A549 treated with Mapracorat at 1 μM for 4 hours (cell line): ENCODE data around the gene PI4KA. TPM values are rescaled to one million over a fixed set of nuclear protein-coding genes. Genes with fewer than 3 reads are reported as not detected.

Experiments used
- total RNA-seq: library from RNA; stranded (reverse); fragments of 200-300 nt; extraction: Qiagen RNA extraction; gene quantifications from 5 replicates; pipeline ENCODE4 v1.2.3, GENCODE V29; 2022

Gene PI4KA
- 19.7 to 22.7 TPM (median 20.3 TPM) in 5 replicates for total RNA-seq

DNA sequence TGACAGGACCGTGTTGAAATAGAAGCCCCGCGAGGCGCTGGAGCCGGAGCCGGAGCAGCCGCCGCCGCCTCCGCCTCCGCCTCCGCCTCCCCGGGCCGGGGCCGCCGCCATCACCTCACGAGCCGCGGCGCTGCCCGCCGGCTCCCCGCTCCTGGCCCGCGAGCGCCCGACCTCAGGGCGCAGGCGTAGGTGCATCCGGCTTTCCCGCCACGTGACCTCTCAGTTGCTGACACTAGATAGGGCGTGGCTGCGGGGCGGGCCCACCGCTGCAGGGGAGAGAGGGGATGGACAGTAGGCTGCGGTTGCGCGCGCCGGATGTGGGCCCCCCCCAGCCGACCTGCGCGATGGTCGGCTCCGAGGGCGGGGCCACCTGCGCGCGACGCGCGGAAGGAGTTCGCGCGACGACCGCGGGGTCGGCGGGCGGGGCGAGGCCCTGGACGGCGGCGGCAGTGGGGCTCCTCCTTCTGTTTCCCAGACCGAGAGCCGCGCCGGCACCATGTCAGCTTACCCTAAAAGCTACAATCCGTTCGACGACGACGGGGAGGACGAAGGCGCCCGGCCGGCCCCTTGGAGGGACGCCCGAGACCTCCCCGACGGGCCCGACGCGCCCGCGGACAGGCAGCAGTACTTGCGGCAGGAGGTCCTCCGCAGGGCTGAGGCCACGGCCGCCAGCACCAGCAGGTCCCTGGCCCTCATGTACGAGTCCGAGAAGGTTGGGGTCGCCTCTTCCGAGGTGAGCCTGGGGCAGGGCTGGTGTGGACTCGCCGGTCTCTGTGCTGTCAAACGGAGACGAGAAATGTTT is at the start of gene PI4KA, which contains the start of gene SNAP29:
TSS of gene PI4KA (minus strand) at position 197 of the 802 bp plus-strand sequence. CDS start at position 111, 86 bp downstream.
TSS of gene SNAP29 (plus strand) at position 393 of the 802 bp plus-strand sequence. CDS start at position 497, 104 bp downstream.

DNA sequence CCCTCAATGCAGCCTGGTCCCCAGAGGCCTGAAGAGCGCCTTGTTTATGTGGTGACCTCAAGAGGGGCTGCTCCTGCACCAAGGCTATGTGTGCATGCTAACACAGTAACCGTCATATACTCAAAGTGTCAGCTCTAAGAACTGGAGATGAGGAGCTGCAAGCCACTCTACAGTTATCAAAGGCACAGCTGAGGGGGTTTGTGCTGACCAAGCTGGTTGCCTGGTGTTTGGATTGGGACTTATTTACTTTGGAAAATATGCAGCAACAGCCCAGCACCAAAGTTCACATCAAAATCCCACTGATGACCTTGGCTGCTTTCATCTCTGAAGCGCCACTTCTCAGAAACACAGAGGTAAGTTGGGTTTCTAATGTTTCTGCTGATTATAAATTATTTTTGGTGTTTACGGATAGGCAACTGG is 84.8 kb downstream of the PI4KA start, which contains the start of gene SERPIND1:
TSS of gene SERPIND1 (plus strand) at position 321 of the 420 bp plus-strand sequence. CDS start 5,200 bp downstream, outside the sequence.

Other genes starting within 250 kb of the PI4KA start
- gene SERPIND1, start 84.7 kb downstream of the PI4KA start, total RNA-seq, result 0.07 TPM in 1 of 5 replicates, not detected in the others
- gene SNAP29, start 196 bp upstream of the PI4KA start, total RNA-seq, result 12.4 to 18.2 TPM (median 15.1 TPM) in 5 replicates
- gene CRKL, start 58.6 kb upstream of the PI4KA start, total RNA-seq, result 21.0 to 22.9 TPM (median 21.3 TPM) in 5 replicates
- gene AIFM3, start 108.4 kb upstream of the PI4KA start, total RNA-seq, result 1.7 to 4.4 TPM (median 3.0 TPM) in 5 replicates
- 12.9 to 22.1 TPM (median 17.8 TPM) in 5 replicates for gene LZTR1, start 123.5 kb upstream of the PI4KA start, total RNA-seq
- gene THAP7, start 143.3 kb upstream of the PI4KA start, total RNA-seq, result 16.3 to 26.8 TPM (median 22.2 TPM) in 5 replicates
- 0.34 to 0.84 TPM (median 0.56 TPM) in 5 replicates for gene P2RX6, start 156.4 kb upstream of the PI4KA start, total RNA-seq
- gene SLC7A4, start 173.8 kb upstream of the PI4KA start, total RNA-seq, result not detected in 5 replicates
- gene LRRC74B, start 187.1 kb upstream of the PI4KA start, total RNA-seq, result not detected in 5 replicates